Gastrocnemius medialis (tissue), 4 donors: ENCODE data around the gene ABCC4. TPM values are rescaled to one million over a fixed set of nuclear protein-coding genes. Genes with fewer than 3 reads are reported as not detected.

Experiments used
- ATAC-seq, 2 donors: fragments of 150-250 bp; one replicate each; pipeline ENCODE4 v1.9.1; 2016
- DNase-seq, 2 donors: peaks; one replicate each; pipeline ENCODE4 v3.0.0-alpha.2; 2019
- H3K27ac ChIP-seq, 4 donors: fragments of 200-600 bp; sonication (generic); 1 replicate in 1 of 4; 2 replicates in 3 of 4; pipeline ENCODE4 v1.5.1; 2016 to 2018; ENCODE audit warnings: mild to moderate bottlenecking in 2 of 4, moderate library complexity in 1 of 4
- H3K27me3 ChIP-seq, 3 donors: fragments of 200-600 bp; sonication (generic) in 2 of 3; 1 replicate in 1 of 3; 2 replicates in 2 of 3; pipeline versions ENCODE4 v1.5.1 to v1.6.0; 2016 to 2019; ENCODE audit warnings: mild to moderate bottlenecking in 1 of 3, moderate library complexity in 1 of 3
- H3K36me3 ChIP-seq, 2 donors: fragments of 200-600 bp; sonication (generic) in 1 of 2; one replicate each; pipeline ENCODE4 v1.5.1; 2017 to 2018
- H3K4me1 ChIP-seq, 2 donors: fragments of 200-600 bp; sonication (generic) in 1 of 2; one replicate each; pipeline ENCODE4 v1.5.1; 2016 to 2017; ENCODE audit warnings: mild to moderate bottlenecking in 2 of 2
- H3K4me3 ChIP-seq, 4 donors: fragments of 200-600 bp; sonication (generic) in 3 of 4; 1 replicate in 1 of 4; 2 replicates in 3 of 4; pipeline ENCODE4 v1.5.1; 2016 to 2019; ENCODE audit warnings: mild to moderate bottlenecking in 2 of 4
- H3K9me3 ChIP-seq, 3 donors: fragments of 200-600 bp; sonication (generic) in 2 of 3; 1 replicate in 1 of 3; 2 replicates in 2 of 3; pipeline ENCODE4 v1.5.1; 2016 to 2019
- POLR2A ChIP-seq, 2 donors: fragments of 450-650 bp; IDR thresholded peaks; one replicate each; pipeline ENCODE4 v1.6.1; 2017; ENCODE audit warnings: antibody characterized with exemption in 2 of 2, mild to moderate bottlenecking in 2 of 2, moderate library complexity in 2 of 2
- in situ Hi-C, 4 donors: fragments of 200-750 bp; cut with MboI; loops; one replicate each; pipeline versions ENCODE4 v1.15.0 to v1.8.0; 2017; ENCODE audit warnings: low sequenced_read_pairs in 4 of 4
- intact Hi-C: fragments of 100-400 bp; cut with DNase I; formaldehyde crosslinking; loops from one replicate; pipeline ENCODE4 v1.15.1; 2023; ENCODE audit warnings: low total_unique reads
- total RNA-seq, 4 donors: library from RNA; depleted of rRNA; stranded (reverse); fragments of >200 nt; gene quantifications; one replicate each; pipeline versions ENCODE4 v1.1.0 to v1.2.3, GENCODE V29; 2016
- TF ChIP-seq, protein P1 (sequence below), 5 experiments: fragments of 450-650 bp in 3 of 5; fragments of 200-600 bp in 2 of 5; sonication (generic) in 2 of 5; IDR thresholded peaks in 4 of 5; conservative IDR thresholded peaks in 1 of 5; 1 replicate in 4 of 5; 2 replicates in 1 of 5; pipeline ENCODE4 v1.5.1; 2016 to 2019; ENCODE audit warnings: antibody characterized with exemption in 5 of 5, mild to moderate bottlenecking in 3 of 5, moderate library complexity in 3 of 5

The ABCC4 gene
- total RNA-seq, 4 donors from 2014 or later = 5.4 to 16.2 (median 11.9) TPM

GRCh38 chr13:95044452-95045205 lies 256.6 kb downstream of the ABCC4 start:
- no peaks in the 10 kb centered on the region for H3K27me3 ChIP-seq
- H3K4me1 ChIP-seq = no peaks in the 10 kb centered on the region
- no peaks in the 10 kb centered on the region for H3K9me3 ChIP-seq
- peaks cover 0 to 7% of the 10 kb centered on the region in 2 donors for H3K36me3 ChIP-seq
- TF ChIP-seq, protein P1, sequence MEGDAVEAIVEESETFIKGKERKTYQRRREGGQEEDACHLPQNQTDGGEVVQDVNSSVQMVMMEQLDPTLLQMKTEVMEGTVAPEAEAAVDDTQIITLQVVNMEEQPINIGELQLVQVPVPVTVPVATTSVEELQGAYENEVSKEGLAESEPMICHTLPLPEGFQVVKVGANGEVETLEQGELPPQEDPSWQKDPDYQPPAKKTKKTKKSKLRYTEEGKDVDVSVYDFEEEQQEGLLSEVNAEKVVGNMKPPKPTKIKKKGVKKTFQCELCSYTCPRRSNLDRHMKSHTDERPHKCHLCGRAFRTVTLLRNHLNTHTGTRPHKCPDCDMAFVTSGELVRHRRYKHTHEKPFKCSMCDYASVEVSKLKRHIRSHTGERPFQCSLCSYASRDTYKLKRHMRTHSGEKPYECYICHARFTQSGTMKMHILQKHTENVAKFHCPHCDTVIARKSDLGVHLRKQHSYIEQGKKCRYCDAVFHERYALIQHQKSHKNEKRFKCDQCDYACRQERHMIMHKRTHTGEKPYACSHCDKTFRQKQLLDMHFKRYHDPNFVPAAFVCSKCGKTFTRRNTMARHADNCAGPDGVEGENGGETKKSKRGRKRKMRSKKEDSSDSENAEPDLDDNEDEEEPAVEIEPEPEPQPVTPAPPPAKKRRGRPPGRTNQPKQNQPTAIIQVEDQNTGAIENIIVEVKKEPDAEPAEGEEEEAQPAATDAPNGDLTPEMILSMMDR (IDR thresholded peaks at IDR 0.05 in 4 of 5, conservative IDR thresholded peaks at IDR 0.05 in 1 of 5) = no peak
- TF ChIP-seq POLR2A (IDR thresholded peaks at IDR 0.05) = no peak
- no peak for DNase-seq
- intact Hi-C loops (no loop called here), in situ Hi-C loops (no loop called here)
- H3K4me3 ChIP-seq = no peak overlapping the region
- H3K27ac ChIP-seq = no peak overlapping the region
- ATAC-seq = no peak

- intact Hi-C loops (no loop called here), in situ Hi-C loops (no loop called here)
- no peak for DNase-seq
- no peak overlapping the region for H3K4me3 ChIP-seq
- no peaks in the 10 kb centered on the region for H3K27me3 ChIP-seq
- H3K36me3 ChIP-seq = peaks cover 0 to 10% of the 10 kb centered on the region in 2 donors
- no peak for ATAC-seq
- H3K27ac ChIP-seq = no peak overlapping the region
- no peaks in the 10 kb centered on the region for H3K4me1 ChIP-seq
- no peaks in the 10 kb centered on the region for H3K9me3 ChIP-seq
- TF ChIP-seq, protein P1 (IDR thresholded peaks at IDR 0.05 in 4 of 5, conservative IDR thresholded peaks at IDR 0.05 in 1 of 5) = no peak
These were observed 261.8 kb downstream of the ABCC4 start for GRCh38 chr13:95039415-95039814.

DNA sequence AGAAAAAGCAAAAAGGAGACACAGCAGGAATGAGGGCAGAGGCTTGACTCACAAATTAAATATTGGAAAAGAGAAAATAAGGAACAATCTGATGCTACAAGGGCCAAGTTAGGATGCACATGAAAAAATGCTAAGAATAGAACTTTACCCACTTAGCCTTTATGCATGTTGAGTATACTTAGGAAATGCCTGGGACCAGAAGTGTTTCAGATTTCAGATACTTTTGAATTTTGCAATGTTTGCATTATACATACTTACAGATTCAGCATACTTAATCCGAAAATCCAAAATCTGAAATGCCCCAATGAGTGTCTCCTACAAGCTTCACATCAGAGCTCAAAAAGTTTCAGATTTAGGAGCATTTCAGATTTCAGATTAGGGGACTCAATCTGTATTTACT lies 262.3 kb downstream of the ABCC4 start:
- no peak for TF ChIP-seq POLR2A (IDR thresholded peaks at IDR 0.05)
- TF ChIP-seq, protein P1 (IDR thresholded peaks at IDR 0.05 in 4 of 5, conservative IDR thresholded peaks at IDR 0.05 in 1 of 5) = no peak
- no peak overlapping the region for H3K27ac ChIP-seq
- no peaks in the 10 kb centered on the region for H3K9me3 ChIP-seq
- no peaks in the 10 kb centered on the region for H3K27me3 ChIP-seq
- H3K4me1 ChIP-seq = no peaks in the 10 kb centered on the region
- intact Hi-C loops = no loop called here
- no peak for ATAC-seq
- no peak overlapping the region for H3K4me3 ChIP-seq
- in situ Hi-C loops = no loop called here
- peaks cover 0 to 14% of the 10 kb centered on the region in 2 donors for H3K36me3 ChIP-seq
- DNase-seq = no peak

- intact Hi-C loops = no loop called here
- ATAC-seq = no peak
- no peak for DNase-seq
These were observed 265.7 kb downstream of the ABCC4 start for GRCh38 chr13:95035311-95036109.

More at GRCh38 chr13:95035311-95036109, 265.7 kb downstream of the ABCC4 start:
- no peak overlapping the region for H3K4me3 ChIP-seq
- in situ Hi-C loops = no loop called here
- no peak for TF ChIP-seq POLR2A (IDR thresholded peaks at IDR 0.05)
- TF ChIP-seq, protein P1 (IDR thresholded peaks at IDR 0.05 in 4 of 5, conservative IDR thresholded peaks at IDR 0.05 in 1 of 5) = no peak
- no peaks in the 10 kb centered on the region for H3K9me3 ChIP-seq
- H3K4me1 ChIP-seq = no peaks in the 10 kb centered on the region
- H3K27me3 ChIP-seq = no peaks in the 10 kb centered on the region
- H3K36me3 ChIP-seq = peaks cover 0 to 7% of the 10 kb centered on the region in 2 donors
- no peak overlapping the region for H3K27ac ChIP-seq
